Loucy (cell line): ENCODE measurements around the gene CDC34.

Experiments
- H2AFZ ChIP-seq: fragments of 200-600 bp; sonication (generic); 2 replicates; pipeline ENCODE4 v1.6.0; 2016; ENCODE audit warnings: antibody characterized with exemption, mild to moderate bottlenecking, low read length, moderate library complexity
- H3F3A ChIP-seq: fragments of 200-600 bp; 2 replicates; pipeline ENCODE4 v1.6.0; 2016; ENCODE audit warnings: antibody characterized with exemption, low read depth, mild to moderate bottlenecking
- H3K27me3 ChIP-seq: fragments of 200-600 bp; sonication (generic); 2 replicates; pipeline ENCODE4 v1.6.1; 2014; ENCODE audit warnings: low read length, mild to moderate bottlenecking; ENCODE audit not compliant: insufficient read depth, poor library complexity, severe bottlenecking
- H3K36me3 ChIP-seq: fragments of 200-600 bp; sonication (generic); 2 replicates; pipeline ENCODE4 v1.6.1; 2016; ENCODE audit warnings: low read length; ENCODE audit not compliant: insufficient read depth
- H3K4me1 ChIP-seq: fragments of 200-600 bp; sonication (generic); 2 replicates; pipeline ENCODE4 v1.5.1; 2014; ENCODE audit warnings: low read length, mild to moderate bottlenecking; ENCODE audit not compliant: insufficient read depth, poor library complexity, severe bottlenecking
- H3K4me2 ChIP-seq: fragments of 200-600 bp; sonication (generic); 2 replicates; pipeline ENCODE4 v1.6.0; 2014; ENCODE audit warnings: antibody characterized with exemption, low read length, low read depth, mild to moderate bottlenecking; ENCODE audit not compliant: poor library complexity, severe bottlenecking
- H3K4me3 ChIP-seq: fragments of 200-600 bp; sonication (generic); 2 replicates; pipeline ENCODE4 v1.5.1; 2014; ENCODE audit warnings: low read length, mild to moderate bottlenecking, mixed read lengths; ENCODE audit not compliant: poor library complexity, severe bottlenecking
- H3K79me2 ChIP-seq: fragments of 200-600 bp; sonication (generic); 2 replicates; pipeline ENCODE4 v1.6.1; 2014; ENCODE audit warnings: low read length; ENCODE audit not compliant: insufficient read depth
- H3K9ac ChIP-seq: fragments of 200-600 bp; sonication (generic); 2 replicates; pipeline ENCODE4 v1.6.0; 2014; ENCODE audit warnings: mild to moderate bottlenecking, low read depth, low read length, moderate library complexity; ENCODE audit not compliant: poor library complexity, severe bottlenecking
- H3K9me2 ChIP-seq: fragments of 200-600 bp; sonication (generic); replicated peaks from 2 replicates; pipeline ENCODE4 v1.6.1; 2016; ENCODE audit warnings: low read depth, low read length, mixed read lengths
- H3K9me3 ChIP-seq: fragments of 200-600 bp; sonication (generic); 2 replicates; pipeline ENCODE4 v1.6.1; 2014; ENCODE audit warnings: mild to moderate bottlenecking, antibody characterized with exemption, low read length, low read depth; ENCODE audit not compliant: insufficient read depth
- H4K20me1 ChIP-seq: fragments of 200-600 bp; sonication (generic); 2 replicates; pipeline ENCODE4 v1.6.0; 2014; ENCODE audit warnings: antibody characterized with exemption, low read length, mild to moderate bottlenecking; ENCODE audit not compliant: insufficient read depth, poor library complexity, severe bottlenecking
- CTCF ChIP-seq: fragments of 200-600 bp; sonication (generic); conservative IDR thresholded peaks from 2 replicates; pipeline ENCODE4 v1.5.1; 2014; ENCODE audit warnings: mild to moderate bottlenecking, antibody characterized with exemption, low read length
- EZH2phosphoT487 ChIP-seq: fragments of 200-600 bp; IDR thresholded peaks from 2 replicates; pipeline ENCODE4 v1.6.1; 2018; ENCODE audit warnings: antibody characterized with exemption, mild to moderate bottlenecking, moderate library complexity, borderline replicate concordance

Gene CDC34

GRCh38 chr19:522726-523125, 8.8 kb upstream of the CDC34 start:
- no peak overlapping the region for H2AFZ ChIP-seq
- no peaks in the 10 kb centered on the region for H3F3A ChIP-seq
- no peak overlapping the region for H3K4me2 ChIP-seq
- H3K9ac ChIP-seq = no peak overlapping the region
- H3K36me3 ChIP-seq = no peaks in the 10 kb centered on the region
- no peak overlapping the region for H3K4me3 ChIP-seq
- no peaks in the 10 kb centered on the region for H4K20me1 ChIP-seq
- H3K4me1 ChIP-seq = no peaks in the 10 kb centered on the region
- H3K9me3 ChIP-seq = no peaks in the 10 kb centered on the region
- no peaks in the 10 kb centered on the region for H3K27me3 ChIP-seq
- H3K79me2 ChIP-seq = no peaks in the 10 kb centered on the region
- H3K9me2 ChIP-seq = no peaks in the 10 kb centered on the region
- no peak for TF ChIP-seq EZH2phosphoT487
- TF ChIP-seq CTCF = no peak

GRCh38 chr19:524062-524674, 7.4 kb upstream of the CDC34 start:
- TF ChIP-seq EZH2phosphoT487 (no peak), CTCF (no peak)
- H3K9ac ChIP-seq = no peak overlapping the region
- no peaks in the 10 kb centered on the region for H3K27me3 ChIP-seq
- H4K20me1 ChIP-seq = no peaks in the 10 kb centered on the region
- H3F3A ChIP-seq = no peaks in the 10 kb centered on the region
- no peak overlapping the region for H2AFZ ChIP-seq
- H3K4me1 ChIP-seq = no peaks in the 10 kb centered on the region
- no peak overlapping the region for H3K4me2 ChIP-seq
- no peak overlapping the region for H3K4me3 ChIP-seq
- no peaks in the 10 kb centered on the region for H3K9me2 ChIP-seq
- no peaks in the 10 kb centered on the region for H3K79me2 ChIP-seq
- no peaks in the 10 kb centered on the region for H3K9me3 ChIP-seq
- no peaks in the 10 kb centered on the region for H3K36me3 ChIP-seq

- Histone ChIP-seq H2AFZ (no peak overlapping the region), H3K4me2 (no peak overlapping the region)
These were observed 6.5 kb upstream of the CDC34 start for GRCh38 chr19:525029-525428.

More at GRCh38 chr19:525029-525428, 6.5 kb upstream of the CDC34 start:
- no peaks in the 10 kb centered on the region for H3K9me2 ChIP-seq
- TF ChIP-seq CTCF (no peak), EZH2phosphoT487 (no peak)
- no peaks in the 10 kb centered on the region for H3K79me2 ChIP-seq
- no peaks in the 10 kb centered on the region for H3K4me1 ChIP-seq
- H3K36me3 ChIP-seq = no peaks in the 10 kb centered on the region
- no peak overlapping the region for H3K4me3 ChIP-seq
- H3K27me3 ChIP-seq = no peaks in the 10 kb centered on the region
- H3K9ac ChIP-seq = no peak overlapping the region
- no peaks in the 10 kb centered on the region for H3F3A ChIP-seq
- H4K20me1 ChIP-seq = no peaks in the 10 kb centered on the region
- H3K9me3 ChIP-seq = no peaks in the 10 kb centered on the region
